Raji (cell line): Measurements from ENCODE around the gene EIF4A3.

Experiments used
- POLR2A ChIP-seq: IDR thresholded peaks from 2 replicates; pipeline ENCODE4 v1.6.1; 2011; ENCODE audit warnings: low read depth, low read length, control low read depth; ENCODE audit not compliant: insufficient read depth

The EIF4A3 gene

DNA sequence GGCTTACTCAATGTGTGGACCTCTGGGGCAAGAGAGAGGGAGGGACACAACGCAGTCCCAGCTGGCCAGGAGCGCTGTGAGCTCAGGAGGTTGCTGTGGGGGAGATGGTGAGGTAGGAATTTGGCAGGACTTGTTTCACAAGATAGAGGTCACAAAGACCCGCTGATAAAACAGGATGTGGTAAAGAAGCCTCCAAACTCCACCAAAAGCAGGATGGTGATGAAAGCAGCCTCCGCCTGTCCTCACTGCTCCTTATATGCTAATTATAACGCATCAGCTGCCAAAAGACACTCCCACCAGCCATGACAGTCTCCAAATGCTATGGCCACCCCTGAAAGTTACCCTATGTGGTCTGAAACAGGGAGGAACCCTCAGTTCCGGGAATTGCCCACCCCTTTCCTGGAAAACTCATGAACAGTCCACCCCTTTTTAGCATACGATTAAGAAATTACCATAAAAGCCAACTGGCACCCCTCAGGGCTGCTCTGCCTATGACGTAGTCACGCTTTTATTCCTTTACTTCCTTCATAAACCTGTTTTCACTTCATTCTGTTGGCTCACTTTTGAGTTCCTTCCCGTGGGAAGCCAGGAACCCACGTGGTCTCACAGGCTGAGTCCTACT is 5.3 kb upstream of the EIF4A3 start:
- no peak for TF ChIP-seq POLR2A

DNA sequence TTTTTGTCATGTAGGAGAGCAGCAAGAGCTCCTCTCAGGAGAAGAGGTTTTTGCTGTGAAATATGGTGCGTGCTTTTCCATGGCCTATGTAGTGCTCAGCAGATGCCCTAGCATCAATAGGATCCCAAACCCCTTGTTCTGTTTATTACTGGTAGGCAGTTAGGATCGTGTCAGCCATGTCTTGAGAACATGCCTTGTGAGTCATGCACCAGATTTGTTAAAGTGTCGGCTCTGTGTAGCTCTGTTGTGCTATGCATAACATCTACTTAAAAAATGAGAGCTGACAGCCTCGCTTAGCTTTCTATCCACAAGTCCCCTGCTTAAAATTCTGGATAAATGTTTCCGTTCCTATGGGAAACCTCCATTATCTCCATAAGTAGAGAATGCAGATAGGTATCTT is 4.4 kb upstream of the EIF4A3 start:
- TF ChIP-seq POLR2A, result no peak

- TF ChIP-seq POLR2A, result no peak
Observed at GRCh38 chr17:80146121-80147034, 550 bp downstream of the EIF4A3 start.

DNA sequence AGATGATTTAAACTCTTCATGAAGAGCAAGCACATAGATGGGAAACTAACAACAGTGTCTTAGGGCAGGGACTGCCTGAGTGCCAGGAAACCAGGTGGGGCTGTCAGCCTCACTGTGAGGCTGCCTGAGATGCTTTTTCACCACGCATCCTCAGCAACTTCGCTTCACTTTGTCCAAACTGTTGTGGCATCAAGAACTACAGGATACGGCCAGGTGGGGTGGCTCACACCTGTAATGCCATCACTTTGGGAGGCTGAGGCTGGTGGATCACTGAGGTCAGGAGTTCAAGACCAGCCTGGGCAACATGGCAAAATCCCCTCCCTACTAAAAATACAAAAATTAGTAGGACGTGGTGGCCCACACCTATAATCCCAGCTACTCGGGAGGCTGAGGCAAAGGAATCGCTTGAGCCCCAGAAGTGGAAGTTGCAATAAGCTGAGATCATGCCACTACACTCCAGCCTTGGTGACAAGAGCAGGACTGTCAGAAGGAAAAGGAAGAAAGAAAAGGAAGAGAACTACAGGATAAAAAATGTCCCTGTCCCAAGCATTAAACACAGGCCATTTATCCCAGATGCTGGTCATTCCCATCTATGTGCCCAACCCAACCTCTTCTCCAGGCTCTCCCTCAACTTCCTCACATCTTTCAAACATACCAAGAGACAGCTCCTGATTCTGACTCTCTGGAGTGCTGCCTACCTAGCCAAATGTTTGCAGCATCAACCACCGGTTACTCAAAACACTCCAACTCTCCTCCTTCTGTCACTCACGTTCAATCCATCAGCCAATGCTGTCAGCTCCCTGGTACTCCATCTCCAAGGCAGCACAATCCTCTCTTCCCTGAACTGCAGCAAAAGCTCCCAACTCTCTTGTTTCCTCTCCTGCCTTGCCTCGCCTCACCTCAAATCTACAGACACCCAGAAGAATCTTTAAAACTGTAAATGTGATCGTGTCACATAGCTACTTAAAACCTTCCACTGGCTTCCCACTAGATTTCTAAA is 1.6 kb downstream of the EIF4A3 start:
- no peak for TF ChIP-seq POLR2A

- no peak for TF ChIP-seq POLR2A
Observed at GRCh38 chr17:80142929-80143328, 4.0 kb downstream of the EIF4A3 start.

DNA sequence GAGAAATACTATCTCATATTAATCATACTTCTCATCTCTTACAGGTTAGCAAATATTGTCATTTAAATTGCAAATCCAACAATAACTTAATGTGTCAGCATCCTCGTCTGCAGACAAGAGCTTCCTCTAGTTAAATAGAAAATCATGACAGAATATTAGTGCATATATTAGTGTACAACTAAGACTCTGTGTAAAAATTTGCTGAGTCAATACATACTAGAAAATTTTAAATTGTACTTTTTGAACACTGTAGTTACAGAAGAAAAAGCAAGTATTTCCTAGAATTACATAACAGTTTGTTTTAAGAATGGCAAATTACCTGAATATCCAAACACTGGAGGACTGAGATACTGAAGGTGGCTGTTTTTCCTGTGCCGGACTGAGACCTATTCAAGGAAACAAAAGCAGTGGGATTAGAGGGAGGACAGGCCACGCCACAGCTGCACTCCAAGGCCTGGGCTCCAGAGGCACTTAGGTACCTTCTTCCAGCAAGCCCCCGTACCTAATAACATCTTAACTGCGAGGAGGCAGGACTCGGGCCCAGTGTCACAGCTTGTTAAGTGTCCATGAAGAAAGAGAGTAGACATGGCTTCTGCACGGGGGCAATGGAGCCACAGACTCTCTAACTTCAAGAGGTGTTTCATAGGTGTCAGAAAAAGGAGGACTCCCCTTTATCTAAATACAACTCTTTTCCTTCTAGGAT is 5.3 kb downstream of the EIF4A3 start:
- TF ChIP-seq POLR2A, result no peak

GRCh38 chr17:80138856-80139426 is 8.0 kb downstream of the EIF4A3 start:
- TF ChIP-seq POLR2A, result no peak

- TF ChIP-seq POLR2A, result no peak
Observed at GRCh38 chr17:80137131-80137530, 9.8 kb downstream of the EIF4A3 start.

- TF ChIP-seq POLR2A, result no peak
Observed at GRCh38 chr17:80133626-80133970, 13.3 kb downstream of the EIF4A3 start.

DNA sequence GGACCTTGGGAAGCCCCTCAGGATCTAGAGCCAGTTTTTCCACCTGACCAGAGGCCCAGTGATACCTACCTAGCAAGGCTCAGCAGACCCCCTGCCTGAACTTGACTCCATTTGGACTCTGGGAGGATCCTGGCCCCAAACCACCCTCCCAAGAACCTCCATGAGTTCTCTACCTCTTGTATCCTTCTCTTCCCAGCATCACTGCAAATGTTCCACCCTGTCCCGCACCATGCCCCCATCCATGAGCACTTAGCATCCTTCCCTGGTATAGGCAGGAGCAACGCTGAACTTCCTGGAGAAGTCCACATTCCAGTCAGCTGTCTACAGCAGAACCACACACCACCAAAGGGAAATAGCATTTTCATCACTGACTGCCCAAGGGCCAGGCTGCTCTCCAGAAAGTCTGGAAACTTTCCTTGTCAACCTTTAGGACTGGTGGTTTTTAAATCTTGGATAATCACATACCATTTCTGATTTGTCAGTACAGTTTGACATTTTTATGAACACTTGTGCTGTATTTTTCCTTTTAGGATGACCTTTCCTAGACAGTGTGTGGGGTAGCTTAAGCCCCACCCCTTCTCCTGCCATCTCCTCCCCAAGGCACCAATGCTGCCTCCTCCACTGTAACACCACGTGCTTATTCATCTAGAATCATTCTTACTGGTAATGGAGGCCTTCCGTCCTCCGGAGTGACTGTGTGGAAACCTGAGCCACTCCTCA is 13.9 kb downstream of the EIF4A3 start:
- TF ChIP-seq POLR2A, result no peak

- TF ChIP-seq POLR2A, result no peak
Observed at GRCh38 chr17:80130992-80131391, 15.9 kb downstream of the EIF4A3 start.

- TF ChIP-seq POLR2A, result no peak
Observed at GRCh38 chr17:80129006-80129565, 17.8 kb downstream of the EIF4A3 start.

DNA sequence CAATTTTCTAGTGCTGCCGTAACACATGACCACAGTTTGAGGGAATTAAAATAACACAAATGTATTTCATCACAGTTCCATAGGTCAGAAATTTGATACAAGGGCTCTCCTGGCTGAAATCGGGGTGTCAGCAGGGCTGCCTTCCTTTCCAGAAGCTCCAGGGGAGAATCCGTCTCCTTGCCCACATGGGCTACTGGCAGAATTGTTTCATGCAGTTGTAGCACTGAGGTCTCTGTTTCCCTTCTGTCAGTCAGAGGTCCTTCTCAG is 20.5 kb downstream of the EIF4A3 start:
- no peak for TF ChIP-seq POLR2A
